GM12865 (cell line): ENCODE measurements around the gene ZBTB7C.

ENCODE experiments used
- DNase-seq: peaks from one replicate; pipeline ENCODE4 v3.0.0; 2010; ENCODE audit warnings: low read depth
- H3K4me3 ChIP-seq: 2 replicates; pipeline ENCODE4 v1.5.1; 2011; ENCODE audit warnings: mild to moderate bottlenecking, low read depth, low read length, control low read depth
- TF ChIP-seq, protein P1 (sequence below): IDR thresholded peaks from 2 replicates; pipeline ENCODE4 v1.5.1; 2011; ENCODE audit warnings: low read length, control low read depth, low read depth, inconsistent platforms; ENCODE audit not compliant: insufficient read depth; ENCODE audit errors: missing control alignments

ZBTB7C gene

DNA sequence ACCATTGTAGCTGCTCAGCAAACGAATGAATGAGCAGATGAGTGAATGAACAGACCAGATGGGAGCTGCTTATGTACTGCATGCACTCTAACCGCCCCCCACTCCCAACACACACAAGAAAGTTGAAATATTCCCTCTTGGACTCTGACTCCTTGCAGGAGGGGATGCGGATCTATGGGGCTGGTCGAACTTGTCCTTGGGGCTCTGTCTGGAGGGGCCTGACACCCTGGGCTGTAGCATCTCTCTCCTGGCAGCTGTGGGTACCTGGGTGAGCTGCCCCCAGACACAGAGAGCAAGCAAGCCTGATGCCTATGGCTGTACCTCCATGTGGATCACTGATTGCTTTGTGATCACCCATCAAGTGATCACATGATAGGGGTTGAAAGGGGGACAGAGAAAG, 286.4 kb downstream of the ZBTB7C start:
- TF ChIP-seq, protein P1, sequence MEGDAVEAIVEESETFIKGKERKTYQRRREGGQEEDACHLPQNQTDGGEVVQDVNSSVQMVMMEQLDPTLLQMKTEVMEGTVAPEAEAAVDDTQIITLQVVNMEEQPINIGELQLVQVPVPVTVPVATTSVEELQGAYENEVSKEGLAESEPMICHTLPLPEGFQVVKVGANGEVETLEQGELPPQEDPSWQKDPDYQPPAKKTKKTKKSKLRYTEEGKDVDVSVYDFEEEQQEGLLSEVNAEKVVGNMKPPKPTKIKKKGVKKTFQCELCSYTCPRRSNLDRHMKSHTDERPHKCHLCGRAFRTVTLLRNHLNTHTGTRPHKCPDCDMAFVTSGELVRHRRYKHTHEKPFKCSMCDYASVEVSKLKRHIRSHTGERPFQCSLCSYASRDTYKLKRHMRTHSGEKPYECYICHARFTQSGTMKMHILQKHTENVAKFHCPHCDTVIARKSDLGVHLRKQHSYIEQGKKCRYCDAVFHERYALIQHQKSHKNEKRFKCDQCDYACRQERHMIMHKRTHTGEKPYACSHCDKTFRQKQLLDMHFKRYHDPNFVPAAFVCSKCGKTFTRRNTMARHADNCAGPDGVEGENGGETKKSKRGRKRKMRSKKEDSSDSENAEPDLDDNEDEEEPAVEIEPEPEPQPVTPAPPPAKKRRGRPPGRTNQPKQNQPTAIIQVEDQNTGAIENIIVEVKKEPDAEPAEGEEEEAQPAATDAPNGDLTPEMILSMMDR, result no peak
- no peak for DNase-seq
- no peak overlapping the region for H3K4me3 ChIP-seq

DNA sequence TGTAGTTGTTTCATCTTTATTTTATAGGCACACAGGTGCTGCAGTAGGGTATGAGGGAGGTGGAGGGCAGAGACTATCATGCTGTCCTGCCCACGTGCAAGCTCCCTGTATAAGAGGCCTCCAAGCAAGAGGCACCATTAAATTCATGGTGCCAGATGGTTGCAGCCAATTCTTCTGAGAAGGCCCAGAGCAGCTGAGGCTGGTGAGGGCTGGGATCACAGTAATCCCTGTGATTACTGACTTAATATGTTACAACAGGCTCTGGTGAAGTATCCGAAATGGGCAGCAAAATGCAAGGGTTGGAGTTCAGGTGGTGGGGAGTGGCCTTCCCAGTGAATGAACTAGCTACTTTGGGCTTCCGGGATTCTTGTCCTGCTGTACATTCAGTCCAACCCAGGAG, 286.8 kb downstream of the ZBTB7C start:
- H3K4me3 ChIP-seq, result no peak overlapping the region
- no peak for DNase-seq
- TF ChIP-seq, protein P1, result no peak

- TF ChIP-seq, protein P1, result no peak
- no peak for DNase-seq
- no peak overlapping the region for H3K4me3 ChIP-seq
Measured at GRCh38 chr18:48121752-48122151, 287.4 kb downstream of the ZBTB7C start.

DNA sequence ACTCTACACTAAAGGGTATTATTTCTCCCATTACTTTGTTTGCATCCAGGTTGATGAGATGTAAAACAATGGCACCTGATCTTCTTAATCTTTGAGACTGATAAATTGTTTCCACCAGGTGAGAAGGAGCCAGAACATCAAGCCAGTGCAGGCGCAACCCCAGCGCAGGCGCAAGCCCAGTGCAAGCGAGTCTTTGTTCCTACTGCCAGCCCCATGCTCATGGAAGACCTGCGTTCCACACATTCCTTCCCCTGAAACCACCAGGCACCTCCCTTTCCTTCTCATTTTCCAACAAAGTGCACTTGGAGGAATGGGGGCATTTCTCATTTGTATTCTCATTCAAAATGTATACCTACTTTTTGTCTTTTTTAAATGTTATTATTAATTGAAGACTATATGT, 290.0 kb downstream of the ZBTB7C start:
- no peak overlapping the region for H3K4me3 ChIP-seq
- DNase-seq, result no peak
- TF ChIP-seq, protein P1, result no peak

DNA sequence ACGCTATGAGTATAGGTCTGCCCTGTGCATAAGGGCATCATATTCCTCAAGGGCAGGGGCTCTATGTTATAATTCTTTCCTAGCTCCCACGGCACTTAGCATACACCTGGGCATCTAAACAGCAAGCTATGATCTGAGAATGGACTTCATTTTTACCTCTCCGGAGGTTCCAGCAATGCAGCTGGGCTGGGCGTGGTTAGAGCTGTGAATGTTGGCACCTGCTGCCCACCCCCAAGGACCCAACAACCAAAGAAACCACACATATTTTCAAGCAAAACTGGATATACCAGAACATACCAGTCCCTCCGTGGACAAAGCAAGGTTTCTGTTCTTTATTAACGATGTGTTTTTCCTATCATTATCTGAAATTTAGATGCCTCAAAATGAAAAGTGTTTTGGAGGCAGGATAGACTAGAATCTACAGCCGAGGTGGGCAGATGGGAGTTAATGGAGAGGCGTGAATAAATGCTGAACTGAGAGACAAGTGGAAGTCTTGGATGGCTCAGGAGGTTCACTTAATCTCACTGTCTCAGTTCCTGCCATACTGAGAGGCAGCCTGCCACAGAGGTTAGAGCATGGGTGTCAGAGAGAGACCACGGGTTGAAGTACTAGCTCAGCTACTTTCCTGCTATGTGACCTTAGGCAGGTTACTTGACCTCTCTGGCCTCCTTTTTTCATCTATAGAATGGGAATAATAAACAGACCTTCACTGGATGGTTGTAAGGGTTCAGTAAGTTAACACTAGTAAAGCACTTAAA, 292.1 kb downstream of the ZBTB7C start:
- H3K4me3 ChIP-seq, result no peak overlapping the region
- DNase-seq, result no peak
- TF ChIP-seq, protein P1, result no peak

- TF ChIP-seq, protein P1, result no peak
- no peak overlapping the region for H3K4me3 ChIP-seq
- DNase-seq, result no peak
Measured at GRCh38 chr18:48116017-48116416, 293.2 kb downstream of the ZBTB7C start.

- no peak for DNase-seq
- no peak overlapping the region for H3K4me3 ChIP-seq
- TF ChIP-seq, protein P1, result no peak
Measured at GRCh38 chr18:48113691-48114090, 295.5 kb downstream of the ZBTB7C start.
